ENCODE results near the gene SAMM50.
"Not testable (repeated sequence)": the region's sequence is repeated elsewhere in the genome, so short reads cannot be mapped to it uniquely, and the experiment has no call there.

SAMM50 gene

DNA sequence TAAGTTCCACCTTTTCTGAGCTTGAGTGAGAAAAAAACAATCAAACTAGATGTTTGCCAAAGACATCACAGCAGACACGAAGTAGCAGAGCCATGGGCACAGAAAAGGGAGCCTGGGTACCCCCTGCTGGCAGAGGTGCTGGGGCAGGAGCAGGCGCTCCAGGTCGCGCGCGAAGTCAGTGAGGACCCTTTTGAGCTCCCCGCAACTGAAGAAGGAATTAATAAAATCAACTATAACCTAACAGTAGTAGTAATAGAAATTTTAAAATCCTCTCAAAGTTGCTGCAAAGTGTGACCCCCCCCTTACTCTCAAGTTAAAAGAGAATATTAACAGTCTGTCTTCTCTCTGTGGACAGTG, 48.8 kb downstream of the SAMM50 start:
- no peak for DNase-seq

DNA sequence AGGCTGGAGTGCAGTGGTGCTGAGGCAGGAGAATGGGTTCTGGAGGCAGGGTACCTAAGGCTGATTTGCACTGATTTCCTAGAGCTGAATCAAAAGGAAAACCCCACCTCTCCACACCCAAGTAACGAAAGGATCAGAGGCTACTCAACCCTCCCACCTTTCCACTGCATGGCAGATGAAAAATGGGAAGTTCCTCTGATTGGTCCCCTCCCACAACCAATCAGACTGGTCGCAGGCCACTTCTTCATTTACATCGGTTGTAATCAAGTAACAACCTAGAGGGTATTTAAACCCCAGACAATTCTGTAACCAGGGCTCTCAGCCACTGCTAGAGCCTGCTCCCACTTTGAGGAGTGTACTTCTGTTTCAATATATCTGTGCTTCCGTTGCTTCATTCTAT, 50.3 kb downstream of the SAMM50 start:
- no peak for DNase-seq

DNA sequence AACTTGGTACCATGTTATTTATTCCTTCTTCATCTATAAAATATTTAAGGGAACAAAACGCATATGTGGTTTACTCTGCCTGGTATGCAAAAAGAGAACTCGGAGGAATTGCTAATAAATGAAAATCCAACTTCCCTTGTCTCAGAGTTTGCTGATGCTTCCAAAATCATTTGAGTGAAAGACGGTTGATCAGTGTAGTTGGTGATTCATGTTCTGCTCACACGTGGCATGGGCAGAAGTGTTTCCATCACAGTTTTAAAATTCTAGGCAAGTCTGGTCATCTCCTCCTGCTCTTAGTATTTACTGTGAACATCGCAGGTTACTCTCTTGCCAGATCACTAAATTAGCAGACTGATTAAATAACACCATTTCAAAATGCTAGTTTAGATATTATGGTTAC, 56.9 kb downstream of the SAMM50 start:
- DNase-seq, result no peak

DNA sequence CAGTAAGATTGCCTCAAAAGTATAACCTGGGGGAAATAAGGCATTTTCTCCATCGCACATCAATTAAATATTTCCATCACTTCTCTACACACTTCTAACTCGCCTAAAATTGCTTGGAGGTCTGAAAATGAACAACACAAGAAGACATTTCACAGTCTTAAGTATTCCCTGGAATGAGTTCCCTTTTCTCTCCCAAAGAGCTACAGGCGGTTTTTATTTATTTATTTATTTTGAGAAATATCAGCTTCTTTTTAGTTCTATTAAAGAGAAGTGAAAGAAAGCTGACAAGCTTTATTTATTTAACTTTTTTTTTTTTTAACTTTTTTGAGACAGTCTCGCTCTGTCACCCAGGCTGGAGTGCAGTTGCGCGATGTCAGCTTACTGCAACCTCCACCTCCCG, 57.3 kb downstream of the SAMM50 start:
- DNase-seq, result no peak

DNA sequence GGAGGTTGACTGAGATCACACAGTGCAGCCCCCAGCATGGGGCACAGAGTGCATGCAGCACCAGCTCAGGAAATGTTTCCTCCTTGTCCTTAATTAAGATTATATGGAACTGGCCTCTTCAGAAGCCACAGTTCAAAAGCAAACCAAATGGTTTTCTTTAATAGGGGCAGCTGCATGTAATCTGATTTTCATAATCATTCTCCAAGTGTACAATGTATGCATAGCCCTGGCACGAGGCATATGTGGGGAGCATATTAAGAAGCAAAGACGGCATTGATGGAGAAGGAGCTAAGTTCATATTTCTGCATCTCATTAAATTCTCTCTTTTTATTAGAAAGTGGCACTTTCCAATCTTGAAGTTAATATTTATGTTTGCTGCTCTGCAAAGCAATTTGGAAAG, 59.0 kb downstream of the SAMM50 start:
- no peak for DNase-seq

DNA sequence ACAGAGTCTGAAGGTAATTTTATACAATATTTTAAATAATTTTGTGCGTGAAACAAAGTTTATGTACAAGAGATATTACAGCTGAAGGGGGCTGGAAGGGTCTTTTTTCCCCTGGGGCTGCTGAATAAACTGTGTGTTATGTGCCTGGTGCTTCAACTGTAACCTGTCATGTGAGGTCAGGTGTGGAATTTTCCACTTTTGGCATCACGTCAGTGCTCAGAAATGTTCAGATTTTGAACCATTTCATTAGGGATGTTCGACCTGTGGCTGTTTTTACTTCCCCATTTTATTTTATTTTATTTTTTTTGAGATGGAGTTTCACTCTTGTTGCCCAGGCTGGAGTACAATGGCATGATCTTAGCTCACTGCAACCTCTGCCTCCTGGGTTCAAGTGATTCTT, 61.3 kb downstream of the SAMM50 start:
- DNase-seq, result not testable (repeated sequence)

DNA sequence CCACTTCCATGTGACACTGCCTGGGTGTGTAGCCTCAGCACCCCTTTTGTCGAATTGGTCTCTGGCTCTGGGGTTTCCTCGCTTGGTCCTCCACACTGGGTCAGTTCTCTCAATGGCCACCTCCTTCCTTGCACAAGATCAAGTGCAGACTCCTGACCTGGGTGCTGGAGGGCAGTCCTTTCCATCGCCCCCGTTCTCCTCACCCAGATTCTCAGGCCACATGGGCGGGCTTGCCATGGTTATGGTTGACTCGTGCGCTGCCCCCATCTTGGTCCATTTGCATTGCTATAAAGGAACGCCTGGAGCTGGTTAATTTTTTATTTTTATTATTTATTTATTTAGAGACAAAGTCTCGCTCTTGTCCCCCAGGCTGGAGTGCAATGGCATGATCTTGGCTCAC, 63.4 kb downstream of the SAMM50 start:
- no peak for DNase-seq

DNA sequence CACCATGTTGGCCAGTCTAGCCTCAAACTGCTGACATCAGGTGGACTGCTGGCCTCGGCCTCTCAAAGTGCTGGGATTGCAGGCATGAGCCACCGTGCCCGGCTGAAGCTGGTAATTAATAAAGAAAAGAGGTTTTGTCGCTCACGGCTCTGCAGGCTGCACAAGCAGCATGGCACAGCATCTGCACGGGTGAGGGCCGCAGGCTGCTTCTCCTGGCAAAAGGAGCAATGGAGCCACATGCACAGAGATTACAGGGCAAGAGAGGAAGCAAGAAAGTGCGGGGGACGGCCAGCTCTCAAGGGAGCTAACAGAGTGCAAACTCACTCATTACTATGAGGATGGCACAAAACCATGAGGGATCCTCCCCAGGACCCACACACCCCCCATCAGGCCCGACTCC, 64.2 kb downstream of the SAMM50 start:
- no peak for DNase-seq

DNA sequence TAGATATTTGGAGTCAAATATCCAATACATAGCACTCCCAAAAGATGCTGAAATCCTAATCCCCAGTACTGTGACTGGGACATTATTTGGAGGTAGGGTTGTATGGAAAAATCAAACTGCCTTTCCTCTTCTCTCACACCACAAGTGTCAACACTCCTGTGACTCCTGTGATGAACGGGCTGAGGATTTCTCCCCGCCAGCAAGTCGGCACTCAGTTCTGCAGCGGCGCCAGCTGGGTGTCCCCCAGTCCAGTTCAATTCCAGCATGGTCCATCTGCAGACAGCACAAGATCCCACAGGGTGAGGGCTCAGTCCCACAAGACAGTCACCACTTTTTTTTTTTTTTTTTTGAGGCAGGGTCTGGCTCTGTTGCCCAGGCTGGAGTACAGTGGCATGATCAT, 64.6 kb downstream of the SAMM50 start:
- no peak for DNase-seq

DNA sequence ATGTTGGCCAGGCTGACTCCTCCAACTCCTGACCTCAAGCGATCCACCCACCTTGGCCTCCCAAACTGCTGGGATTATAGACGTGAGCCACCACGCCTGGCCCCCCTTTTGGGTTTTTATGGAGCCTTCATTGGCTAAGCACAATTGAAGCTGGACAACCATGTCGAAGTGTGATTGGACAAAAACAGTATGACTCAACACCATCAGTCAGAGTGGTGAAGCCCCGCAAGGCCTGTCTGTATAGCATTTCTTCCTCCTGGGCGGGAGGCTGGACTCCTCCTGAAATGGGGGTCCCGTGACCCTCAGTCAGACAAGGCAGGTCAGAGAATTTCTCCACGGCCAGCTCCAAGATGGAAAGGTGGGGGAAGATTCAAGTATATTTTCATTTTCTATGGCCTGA, 65.7 kb downstream of the SAMM50 start:
- DNase-seq, result no peak

DNA sequence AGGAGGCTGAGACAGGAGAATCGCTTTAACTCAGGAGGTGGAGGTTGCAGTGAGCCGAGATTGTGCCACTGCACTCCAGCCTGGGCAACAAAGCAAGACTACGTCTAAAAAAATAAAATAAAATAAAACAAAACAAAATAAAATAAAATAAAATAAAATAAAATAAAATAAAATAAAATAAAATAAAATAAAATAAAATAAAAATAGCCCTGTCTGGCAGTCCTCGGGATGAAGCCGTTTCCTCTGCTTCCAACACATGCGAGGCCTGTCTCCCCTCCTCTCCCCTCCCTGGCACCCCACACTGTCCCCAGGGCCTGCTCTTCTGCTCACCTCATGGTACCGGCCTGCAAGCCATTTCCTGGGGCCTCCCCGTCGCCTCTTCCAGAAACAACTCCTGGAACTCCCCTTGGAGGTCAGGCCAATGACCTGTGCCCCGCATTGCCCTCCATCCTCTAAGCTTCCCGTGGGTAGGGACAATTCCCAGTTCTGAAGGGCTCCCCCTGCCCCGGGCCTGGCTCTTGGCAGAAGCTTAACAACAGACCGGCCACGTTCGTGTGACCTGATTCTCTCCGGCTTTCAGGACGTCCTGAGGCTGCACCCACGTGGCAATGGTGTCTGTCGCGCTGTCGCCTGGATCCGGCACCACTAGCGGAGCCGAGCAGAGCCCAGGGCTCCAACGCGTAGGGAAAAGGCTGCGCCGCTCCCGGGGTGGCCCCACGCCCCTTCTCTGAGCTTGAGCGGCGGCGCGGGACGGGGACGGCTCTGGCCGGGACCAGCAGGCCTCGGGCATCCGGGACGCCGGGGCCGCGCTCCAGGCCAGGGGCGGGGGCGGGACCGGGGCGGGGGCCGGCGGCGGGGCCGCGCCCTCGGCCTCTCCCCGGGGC, 68.4 kb downstream of the SAMM50 start:
- no peak for DNase-seq

DNA sequence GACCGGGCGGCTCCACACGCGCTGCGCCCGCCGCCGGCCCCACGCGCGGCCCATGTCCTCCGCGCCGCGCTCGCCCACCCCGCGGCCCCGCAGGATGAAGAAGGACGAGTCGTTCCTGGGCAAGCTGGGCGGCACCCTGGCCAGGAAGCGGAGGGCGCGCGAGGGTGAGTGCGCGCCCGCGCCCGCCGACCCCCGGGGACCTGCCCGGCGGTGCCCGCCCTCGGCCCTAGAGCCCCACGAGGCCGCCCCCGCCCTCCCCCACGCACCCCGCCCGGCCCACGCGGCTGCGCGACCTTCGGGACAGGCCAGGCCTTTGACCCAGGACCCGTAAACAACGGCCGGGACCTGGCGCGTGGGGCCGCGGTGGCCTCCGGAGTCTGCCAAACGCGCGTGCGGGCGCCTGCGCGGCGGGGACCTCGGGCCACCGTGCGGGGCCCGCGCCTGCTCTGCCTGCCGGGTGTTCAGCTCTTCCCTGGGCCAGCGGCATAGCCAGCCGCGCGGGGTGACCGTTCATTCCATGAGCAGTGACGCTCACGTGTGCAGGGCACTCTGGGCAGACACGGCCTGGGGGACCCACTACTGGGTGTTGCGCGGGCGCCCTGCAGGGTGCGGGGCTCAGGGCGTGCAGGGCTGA, 69.2 kb downstream of the SAMM50 start, which contains the start of gene PARVB:
PARVB (plus strand) TSS at position 15 of the 634 bp plus-strand sequence; CDS start at position 53, 38 bp downstream.
- DNase-seq, result no peak

DNA sequence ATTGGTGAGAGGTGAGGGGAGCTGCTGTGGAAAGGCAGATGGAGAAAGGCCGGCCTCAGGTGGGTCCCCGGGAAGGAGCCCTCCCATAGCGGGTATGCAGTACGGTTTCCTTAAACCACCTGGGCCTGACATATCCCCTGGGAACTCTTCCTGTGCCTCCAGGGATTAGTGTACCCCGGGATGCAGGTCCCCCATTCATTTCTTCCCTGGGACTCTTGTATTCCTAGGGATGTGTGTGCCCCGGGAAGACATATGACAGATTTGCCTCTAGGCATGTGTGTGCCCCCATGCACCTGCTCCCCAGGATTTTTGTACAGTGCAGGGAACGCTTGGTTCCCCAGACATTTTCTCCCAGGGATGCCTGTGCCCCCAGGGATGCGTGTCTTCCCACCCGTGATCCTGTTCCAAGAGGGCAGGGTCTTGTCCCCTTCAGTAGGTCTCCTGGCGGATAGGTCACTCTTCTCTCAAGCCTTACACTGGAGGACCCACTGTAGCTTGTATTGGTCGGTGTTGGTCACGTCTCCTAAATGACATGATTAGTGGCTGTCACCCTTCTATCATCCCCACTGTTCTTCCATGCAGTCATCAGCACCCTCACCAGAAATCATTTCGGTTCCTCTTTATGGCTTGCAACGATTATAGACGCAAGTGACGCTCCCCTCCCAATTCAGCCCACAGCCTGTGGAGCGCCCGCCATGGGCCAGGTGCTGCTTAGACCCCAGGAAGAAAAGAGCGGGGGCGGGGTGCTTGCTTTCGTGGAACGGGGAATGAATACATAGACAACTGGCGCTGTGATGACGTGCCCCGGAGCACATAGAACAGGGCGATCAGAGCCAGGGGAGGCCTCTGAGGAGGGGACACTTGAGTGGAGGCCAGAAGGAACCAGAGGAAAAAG, 70.2 kb downstream of the SAMM50 start:
- no peak for DNase-seq

DNA sequence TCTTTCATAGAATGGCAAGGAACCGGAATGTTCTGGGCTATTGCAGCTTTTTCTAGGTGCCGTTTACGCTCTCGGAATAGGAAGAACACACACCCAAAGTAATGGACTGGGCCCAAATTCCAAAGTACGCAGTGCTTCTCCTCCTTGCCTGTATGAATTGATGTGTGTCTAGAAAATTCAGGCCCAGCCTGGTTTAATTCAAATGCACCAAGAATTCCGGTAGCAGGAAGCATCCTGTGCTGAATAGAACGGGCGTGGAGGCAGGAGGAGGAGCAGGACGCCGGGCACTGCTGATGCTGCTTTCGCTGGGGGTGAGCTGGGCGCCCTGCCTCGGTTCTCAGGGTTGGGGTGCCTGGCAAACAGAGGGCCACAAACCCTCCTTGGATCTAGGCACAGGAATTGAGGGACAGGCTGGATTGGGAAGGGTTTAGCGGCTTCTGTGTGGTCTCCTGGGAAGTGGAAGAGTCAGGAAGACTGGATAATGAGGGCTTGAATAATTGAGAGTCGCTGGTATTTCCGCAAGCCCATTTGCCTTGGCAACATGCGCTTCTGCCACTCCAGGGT, 70.9 kb downstream of the SAMM50 start:
- DNase-seq, result no peak

DNA sequence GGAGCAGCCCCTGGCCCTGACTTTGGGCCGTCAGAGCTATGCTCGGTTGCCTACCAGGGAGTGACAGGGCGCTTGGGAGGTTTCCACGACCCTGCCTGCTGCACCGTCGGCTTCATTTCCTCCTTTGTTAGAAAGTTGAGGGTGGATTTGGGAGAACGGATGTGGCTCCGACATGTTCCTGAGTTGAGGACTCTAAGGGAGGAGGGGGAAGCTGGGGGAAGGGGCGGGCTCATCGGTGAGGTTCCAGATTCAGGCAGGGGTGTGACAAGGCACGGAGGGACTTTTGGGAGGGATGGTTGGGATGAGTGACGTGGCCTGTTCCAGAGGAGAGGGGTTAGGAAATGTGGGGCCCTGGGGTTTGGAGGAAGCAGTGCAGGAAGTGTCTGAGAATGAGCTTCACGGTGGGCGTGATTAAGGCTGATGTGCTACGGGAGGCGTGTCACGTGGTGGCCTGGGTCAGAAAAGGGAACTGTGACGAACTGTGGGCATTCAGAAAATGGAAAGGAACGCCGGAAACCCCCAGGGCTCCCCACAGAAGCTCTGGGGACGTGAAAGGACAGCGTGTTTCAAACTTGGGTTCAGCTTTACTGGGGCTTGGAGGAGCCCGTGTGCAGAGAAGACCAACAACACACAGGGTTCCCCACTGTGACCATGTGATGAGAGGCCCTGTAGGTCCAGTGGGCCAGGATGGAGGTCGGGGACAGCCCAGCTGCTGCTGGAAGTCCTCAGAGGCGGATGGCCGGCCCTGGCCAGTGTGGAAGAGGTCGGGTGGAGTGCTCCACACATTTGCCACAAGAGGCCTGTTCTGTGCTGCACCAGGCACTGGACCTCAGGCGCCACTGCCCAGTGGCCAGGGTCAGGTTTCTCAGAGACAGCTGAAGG, 71.6 kb downstream of the SAMM50 start:
- no peak for DNase-seq

DNA sequence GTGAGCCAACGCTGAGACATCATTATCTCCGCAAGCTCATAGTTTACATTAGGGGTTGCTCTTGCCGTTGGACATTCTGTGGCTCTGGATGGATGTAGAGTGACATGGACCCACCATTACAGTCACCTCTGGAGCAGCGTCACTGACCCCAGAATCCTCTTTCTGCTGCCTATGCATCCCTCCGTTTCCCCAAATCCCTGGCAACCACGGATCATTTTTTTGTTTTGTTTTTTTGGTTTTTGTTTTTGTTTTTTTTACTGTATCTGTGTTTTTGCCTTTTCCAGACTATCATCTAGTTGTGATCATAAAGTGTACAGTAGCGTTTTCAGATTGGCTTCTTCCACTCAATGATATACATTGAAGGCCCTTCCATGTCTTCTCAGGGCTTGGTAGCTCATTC, 72.8 kb downstream of the SAMM50 start:
- no peak for DNase-seq

DNA sequence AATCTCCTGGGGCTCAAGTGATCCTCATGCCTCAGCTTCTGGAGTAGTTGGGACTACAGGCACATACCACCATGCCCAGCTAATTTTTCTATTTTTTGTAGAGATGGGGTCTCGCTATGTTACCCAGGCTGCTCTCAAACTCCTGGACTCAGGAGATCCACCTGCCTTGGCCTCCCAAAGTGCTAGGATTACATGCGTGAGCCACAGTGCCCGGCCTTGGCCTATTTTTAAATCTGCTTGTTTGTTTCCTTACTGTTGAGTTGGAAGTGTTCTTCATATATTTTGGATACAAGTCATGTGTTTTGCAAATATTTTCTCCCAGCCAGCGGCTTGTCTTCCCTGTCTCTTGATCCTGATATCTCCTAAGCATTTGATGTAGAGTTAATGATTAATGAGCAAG, 73.8 kb downstream of the SAMM50 start:
- no peak for DNase-seq

DNA sequence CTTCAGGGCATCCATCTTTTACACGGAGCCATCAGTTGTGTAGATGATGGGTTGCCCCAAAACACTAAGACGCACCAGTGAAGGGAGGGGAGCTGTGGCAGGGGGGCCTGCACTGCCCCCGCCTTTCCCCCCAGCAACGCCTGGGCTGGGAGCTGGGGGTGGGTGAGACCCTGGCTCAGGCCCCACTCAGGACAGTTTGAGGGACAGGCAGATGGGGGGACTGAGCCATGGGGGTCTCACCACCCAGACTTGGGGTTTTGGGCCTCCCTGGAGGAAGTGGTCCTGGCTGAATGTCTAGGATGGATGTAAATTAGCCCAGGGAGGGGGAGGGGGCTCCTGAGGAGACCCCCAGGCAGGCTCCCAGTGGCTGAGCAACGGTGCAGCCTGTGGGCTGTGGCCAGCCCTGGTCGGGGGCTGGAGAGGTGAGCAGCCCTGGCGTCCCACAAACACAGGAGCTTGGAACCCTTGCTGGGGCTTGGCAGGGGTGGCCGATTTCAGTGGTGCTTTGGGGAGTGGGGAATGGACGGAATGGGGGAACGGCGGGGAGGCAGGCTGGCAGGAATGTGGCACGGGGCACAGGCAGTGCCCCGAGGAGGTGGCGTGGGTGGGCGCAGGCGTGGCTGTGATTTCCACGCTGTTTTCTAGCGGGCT, 74.9 kb downstream of the SAMM50 start:
- no peak for DNase-seq

DNA sequence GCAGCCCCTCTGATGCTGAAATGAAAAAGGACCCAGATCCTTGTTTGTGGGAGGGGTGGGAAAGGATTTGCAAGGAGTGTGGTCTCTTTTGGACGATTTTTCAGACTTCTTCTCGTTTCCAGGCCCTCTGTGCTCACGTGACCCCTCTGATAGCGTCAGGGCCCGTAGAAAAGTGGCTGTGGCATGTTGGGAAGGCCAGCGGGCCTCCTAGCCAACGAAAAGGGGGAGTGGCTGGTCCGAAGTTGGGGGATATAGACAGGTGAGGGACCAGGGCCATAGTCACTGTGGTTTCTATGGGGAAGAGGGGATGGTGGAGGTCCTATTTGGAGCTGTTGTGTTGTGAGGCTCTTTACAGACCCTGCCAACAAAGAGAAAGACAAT, 75.5 kb downstream of the SAMM50 start:
- DNase-seq, result no peak

DNA sequence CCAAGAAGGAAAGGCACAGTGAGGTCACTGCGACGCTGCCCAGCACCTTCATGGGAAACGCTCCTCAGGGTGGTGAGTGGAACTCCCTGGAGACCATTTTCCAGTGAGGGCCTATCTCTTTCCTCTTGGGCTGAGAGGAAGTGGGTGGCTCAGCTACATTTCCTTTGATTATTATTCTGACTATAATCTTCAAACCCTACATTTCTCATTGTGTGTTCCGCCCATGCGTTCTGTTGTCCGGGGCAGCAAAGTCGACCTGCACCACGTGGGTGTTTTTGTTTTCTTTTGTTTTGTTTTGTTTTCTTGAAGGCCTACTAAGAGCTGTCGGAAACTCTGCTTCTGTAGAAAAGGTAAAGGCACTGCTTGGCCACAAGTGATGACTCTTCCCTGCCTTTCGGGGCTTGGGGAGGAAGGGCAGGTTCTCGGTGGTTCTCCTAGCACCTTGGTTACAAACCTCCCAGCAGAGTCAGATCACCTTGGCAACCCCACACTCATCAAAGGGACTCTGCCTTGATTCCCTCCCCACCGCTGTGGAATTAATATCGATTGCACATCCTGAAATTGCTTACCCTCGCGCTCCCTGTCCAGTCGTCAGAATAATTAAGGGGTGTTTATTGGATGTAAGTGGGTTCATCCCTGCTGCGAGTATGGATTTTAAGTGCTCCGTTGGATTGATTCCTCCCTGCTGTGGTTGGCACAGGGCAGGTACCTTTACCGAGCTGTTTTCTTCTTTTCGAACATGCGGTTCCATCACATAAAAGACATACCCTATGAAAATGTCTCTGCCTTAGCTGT, 76.1 kb downstream of the SAMM50 start:
- no peak for DNase-seq

Data from NCI-H187 (cell line).